Measurements from ENCODE around the gene CDC14C. TPM values are rescaled to one million over a fixed set of nuclear protein-coding genes. Genes with fewer than 3 reads are reported as not detected.

Gene CDC14C
- total RNA-seq, 4 donors from 2014 or later = not detected

GRCh38 chr7:48976253-48976652, 51.9 kb downstream of the CDC14C start:
- WGBS = 72% methylated on average over 5 of the region's 5 CpGs
- DNase-seq (ENCODE audit: extremely low spot score) = no peak
- TF ChIP-seq POLR2AphosphoS5 (IDR thresholded peaks at IDR 0.05) = no peak
- no peak for TF ChIP-seq POLR2A (IDR thresholded peaks at IDR 0.05; ENCODE audit: low read depth)
- TF ChIP-seq CTCF (IDR thresholded peaks at IDR 0.05) = no peak
- no peak for TF ChIP-seq EP300 (IDR thresholded peaks at IDR 0.05)
- H3K4me1 ChIP-seq = no peaks in the 10 kb centered on the region
- no peaks in the 10 kb centered on the region for H3K9me3 ChIP-seq
- H3K27me3 ChIP-seq = no peaks in the 10 kb centered on the region
- no peak overlapping the region for H3K4me3 ChIP-seq
- intact Hi-C loops (cut with DNase I) = no loop called here
- no peaks in the 10 kb centered on the region for H3K36me3 ChIP-seq
- H3K27ac ChIP-seq (replicated peaks in 1 of 4) = no peak overlapping the region

GRCh38 chr7:48976850-48977249, 52.5 kb downstream of the CDC14C start:
- no peaks in the 10 kb centered on the region for H3K4me1 ChIP-seq
- H3K36me3 ChIP-seq = no peaks in the 10 kb centered on the region
- no peaks in the 10 kb centered on the region for H3K9me3 ChIP-seq
- TF ChIP-seq EP300 (IDR thresholded peaks at IDR 0.05) (no peak), CTCF (IDR thresholded peaks at IDR 0.05) (no peak), POLR2AphosphoS5 (IDR thresholded peaks at IDR 0.05) (no peak), POLR2A (IDR thresholded peaks at IDR 0.05; ENCODE audit: low read depth) (no peak)
- DNase-seq (ENCODE audit: extremely low spot score) = no peak
- no peak overlapping the region for H3K27ac ChIP-seq (replicated peaks in 1 of 4)
- H3K4me3 ChIP-seq = no peak overlapping the region
- no peaks in the 10 kb centered on the region for H3K27me3 ChIP-seq
- 55% methylated on average over 5 of the region's 5 CpGs for WGBS
- intact Hi-C loops (cut with DNase I) = no loop called here

Measured in esophagus muscularis mucosa (tissue), 4 donors.